Thyroid gland (tissue), 4 donors: ENCODE results near the gene UST.

ENCODE experiments used
- CTCF ChIP-seq, 6 experiments: fragments of 200-600 bp in 3 of 6; fragments of 450-650 bp in 3 of 6; sonication (generic) in 3 of 6; IDR thresholded peaks; one replicate each; pipeline ENCODE4 v1.5.1; 2016 to 2019; ENCODE audit warnings: antibody characterized with exemption in 6 of 6, mild to moderate bottlenecking in 2 of 6, inconsistent platforms in 1 of 6, moderate library complexity in 1 of 6
- POLR2A ChIP-seq, 2 donors: fragments of 450-650 bp; IDR thresholded peaks; one replicate each; pipeline ENCODE4 v1.6.1; 2017; ENCODE audit warnings: antibody characterized with exemption in 2 of 2, mild to moderate bottlenecking in 2 of 2, moderate library complexity in 1 of 2

- TF ChIP-seq CTCF (IDR thresholded peaks at IDR 0.05) (no peak), POLR2A (IDR thresholded peaks at IDR 0.05) (no peak)
Observed at GRCh38 chr6:149074832-149075258, 328.0 kb downstream of the UST start.
